Inflammatory macrophage (primary cell): ENCODE measurements around the gene MEI1.

ENCODE experiments used
- DNase-seq, 2 donors: peaks; one replicate each; pipeline ENCODE4 v3.0.0-alpha.2; 2020 to 2022

The MEI1 gene

DNA sequence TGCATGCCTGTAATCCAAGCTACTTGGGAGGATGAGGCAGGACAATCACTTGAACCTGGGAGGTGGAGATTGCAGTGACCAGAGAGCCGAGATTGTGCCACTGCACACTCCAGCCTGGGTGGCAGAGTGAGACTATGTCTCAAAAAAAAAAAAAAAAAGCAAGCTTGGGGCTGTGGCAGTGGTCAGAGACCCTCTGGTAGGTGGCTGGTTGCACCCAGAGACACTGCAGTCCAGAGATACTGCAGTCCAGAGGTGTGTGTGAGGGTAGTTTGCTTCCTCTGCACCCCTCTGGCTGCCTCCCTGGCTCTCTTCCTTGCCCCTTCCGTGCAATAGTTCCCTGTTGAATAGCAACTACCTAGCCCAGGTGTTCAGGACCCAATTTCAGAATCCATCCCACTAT lies 99.4 kb downstream of the MEI1 start:
- no peak for DNase-seq

GRCh38 chr22:41799486-41800347 lies 100.4 kb downstream of the MEI1 start:
- DNase-seq, result peak in 1 of 2 donors; percentile 37

DNA sequence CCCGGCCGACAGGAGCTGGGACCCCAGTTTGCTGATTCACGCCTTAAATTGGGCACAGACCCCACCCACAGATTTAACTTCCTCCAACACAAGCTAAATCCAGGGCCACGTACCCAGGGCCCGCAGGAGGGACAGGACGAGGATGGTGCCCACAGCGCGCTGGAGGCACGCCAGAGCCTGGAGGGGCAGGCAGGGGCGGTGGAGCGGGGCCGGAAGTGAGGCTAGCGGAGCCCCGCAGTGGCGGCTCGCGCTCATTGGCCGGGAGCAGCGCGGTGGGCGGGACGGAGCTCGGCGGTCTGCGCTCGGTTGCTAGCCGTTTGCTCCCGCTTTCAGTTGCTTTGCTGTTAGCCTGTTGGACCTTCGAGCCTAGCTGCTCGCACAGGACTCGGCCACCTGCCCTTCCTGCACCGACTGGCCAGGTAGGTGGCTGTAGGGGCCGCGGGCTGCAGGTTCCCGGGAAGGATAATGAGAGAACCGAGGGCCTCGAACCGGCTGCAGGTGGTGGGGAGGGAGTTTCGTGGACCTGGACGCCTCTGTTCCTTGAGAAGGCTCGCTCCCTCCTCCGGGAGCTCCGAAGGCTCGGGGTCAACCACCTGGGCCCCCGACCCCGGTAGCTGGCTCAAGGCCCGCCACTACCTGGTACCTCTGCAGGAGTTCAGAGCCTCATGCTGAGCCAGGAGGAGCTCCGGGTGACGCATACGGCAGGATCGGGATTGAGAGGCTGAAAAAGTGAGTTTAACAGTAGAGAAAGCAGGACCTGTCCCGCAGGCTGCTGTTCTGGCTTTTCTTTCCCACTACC lies 101.2 kb downstream of the MEI1 start, which contains the start of gene CCDC134:
CCDC134 (plus strand) TSS at position 332 of the 799 bp plus-strand sequence. CDS start 8,212 bp downstream, outside the sequence.
- DNase-seq, result peak; percentile 89 to 91

GRCh38 chr22:41801147-41801819 lies 102.0 kb downstream of the MEI1 start:
- DNase-seq, result no peak

- no peak for DNase-seq
Measured at GRCh38 chr22:41801886-41802285, 102.6 kb downstream of the MEI1 start.

GRCh38 chr22:41805639-41806038 lies 106.3 kb downstream of the MEI1 start:
- no peak for DNase-seq

DNA sequence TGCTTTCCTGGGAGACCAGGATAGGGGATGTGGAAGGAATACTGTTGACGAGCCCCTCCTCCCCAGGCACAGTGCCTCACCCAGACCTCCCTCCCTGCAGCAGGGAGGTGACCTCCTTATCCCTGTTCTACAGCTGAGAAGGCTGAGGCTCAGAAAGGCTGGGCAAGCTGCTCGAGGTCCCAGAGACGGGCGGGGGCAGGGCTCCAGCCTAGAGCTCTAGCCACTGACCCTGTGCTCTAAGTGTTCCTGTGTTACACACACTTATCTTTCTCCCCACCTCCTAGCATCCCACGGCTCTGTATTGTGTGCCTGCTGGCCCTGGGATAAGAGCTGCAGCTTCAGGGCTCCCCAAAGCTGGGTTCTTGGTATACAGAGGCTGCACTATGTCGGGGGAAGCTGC lies 109.1 kb downstream of the MEI1 start:
- no peak for DNase-seq

DNA sequence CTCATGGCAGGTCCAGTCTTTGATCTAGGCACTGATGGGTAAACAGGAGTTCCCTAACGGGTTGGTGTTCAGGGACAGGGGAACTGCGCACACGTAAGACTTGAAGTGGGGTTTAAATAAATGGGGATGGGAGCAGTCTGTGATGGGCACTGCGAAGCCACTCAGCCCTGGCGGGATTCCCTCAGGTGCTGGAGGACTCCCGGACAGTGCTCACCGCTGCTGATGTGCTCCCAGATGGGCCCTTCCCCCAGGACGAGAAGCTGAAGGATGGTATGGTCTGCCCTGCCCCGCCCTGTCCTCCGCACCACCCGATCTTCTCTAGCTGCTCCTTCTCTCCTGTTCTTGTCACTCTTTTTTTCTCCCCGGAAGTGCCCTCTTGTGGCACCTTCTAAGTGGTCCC lies 110.7 kb downstream of the MEI1 start:
- DNase-seq, result no peak

DNA sequence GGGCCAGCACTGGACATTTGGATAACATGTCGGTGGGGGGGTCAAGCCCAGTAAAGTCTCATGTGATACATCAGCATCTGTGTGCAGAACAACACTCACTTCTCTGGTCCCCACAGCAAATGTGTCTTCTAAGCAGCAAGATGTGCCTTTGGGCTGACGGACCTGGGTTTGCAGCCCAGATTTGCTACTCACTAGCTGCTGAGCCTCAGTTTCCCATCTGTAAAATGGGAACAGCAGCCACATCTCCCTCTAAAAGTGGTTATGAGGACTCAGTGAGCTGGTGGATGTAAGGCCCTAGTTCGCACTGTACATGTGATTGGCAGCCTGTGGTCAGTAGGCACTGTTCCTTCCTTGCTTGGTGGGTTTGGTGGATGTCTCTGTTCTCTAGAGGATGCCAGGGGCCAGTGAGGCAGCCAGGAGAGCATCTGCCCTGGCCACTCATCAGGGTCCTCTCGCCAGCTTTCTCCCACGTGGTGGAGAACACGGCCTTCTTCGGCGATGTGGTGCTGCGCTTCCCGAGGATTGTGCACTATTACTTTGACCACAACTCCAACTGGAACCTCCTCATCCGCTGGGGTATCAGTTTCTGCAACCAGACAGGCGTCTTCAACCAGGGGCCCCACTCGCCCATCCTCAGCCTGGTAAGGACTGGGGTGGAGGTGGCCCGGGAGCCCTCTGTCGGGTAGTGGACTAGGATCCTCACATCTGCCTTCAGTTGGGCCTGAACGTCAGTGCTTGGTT lies 113.7 kb downstream of the MEI1 start:
- DNase-seq, result no peak

- DNase-seq, result no peak
Measured at GRCh38 chr22:41813726-41814410, 114.6 kb downstream of the MEI1 start.

DNA sequence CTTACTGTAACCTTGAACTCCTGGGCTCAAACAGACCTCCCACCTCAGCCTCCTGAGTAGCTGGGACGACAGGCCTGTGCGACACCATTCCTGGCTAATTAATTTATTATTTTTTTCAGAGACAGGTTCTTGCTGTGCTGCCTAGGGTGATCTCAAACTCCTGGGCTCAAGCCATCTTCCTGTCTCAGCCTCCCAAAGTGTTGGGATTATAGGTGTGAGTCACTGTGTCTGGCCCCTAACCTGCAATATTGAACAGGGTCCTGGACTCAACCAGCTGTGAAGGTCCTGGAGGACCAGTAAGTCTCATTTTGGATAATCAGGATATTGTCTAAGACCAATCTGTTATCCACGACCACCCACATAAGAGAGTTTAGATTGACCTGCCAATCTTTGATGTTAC lies 116.4 kb downstream of the MEI1 start:
- DNase-seq, result no peak

- DNase-seq, result no peak
Measured at GRCh38 chr22:41816241-41816640, 116.9 kb downstream of the MEI1 start.

GRCh38 chr22:41816871-41817270 lies 117.6 kb downstream of the MEI1 start:
- no peak for DNase-seq

DNA sequence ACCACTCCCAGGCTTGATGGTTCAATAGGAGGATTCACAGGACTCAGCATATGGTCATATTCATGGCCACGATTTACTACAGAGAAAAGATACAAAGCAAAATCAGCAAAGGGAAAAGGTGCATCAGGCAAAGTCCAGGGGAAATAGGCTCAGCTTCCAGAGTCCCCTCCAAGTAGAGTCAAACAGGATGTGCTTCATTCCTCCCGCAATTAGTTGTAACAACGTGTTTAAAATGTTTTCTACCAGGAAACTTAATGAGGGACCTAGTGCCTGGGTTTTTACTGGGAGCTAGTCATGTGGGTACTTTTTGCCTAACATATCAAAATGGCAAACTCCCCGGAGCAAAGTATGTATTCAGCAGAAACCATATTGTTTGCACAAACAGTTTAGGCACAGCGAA lies 118.7 kb downstream of the MEI1 start:
- no peak for DNase-seq

- no peak for DNase-seq
Measured at GRCh38 chr22:41818596-41818995, 119.3 kb downstream of the MEI1 start.

DNA sequence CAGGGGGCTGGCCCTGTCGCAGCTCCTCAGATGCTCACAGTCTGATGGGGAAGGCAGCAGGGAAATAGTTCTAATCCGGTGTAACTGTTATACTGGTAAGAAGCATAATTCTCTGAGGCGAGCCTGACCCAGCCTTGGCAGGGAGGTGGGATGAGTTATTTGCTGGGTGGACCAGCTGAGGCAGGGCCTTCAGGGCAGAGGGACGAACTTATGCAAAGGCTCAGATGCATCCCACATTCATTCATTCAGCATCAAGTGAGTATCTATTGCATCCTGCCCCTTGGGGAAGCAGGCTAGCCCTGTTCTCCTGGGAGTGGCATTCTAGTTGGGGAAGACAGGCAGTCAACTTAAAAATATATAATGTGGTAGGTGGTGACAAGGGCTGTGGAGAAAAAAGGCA lies 120.0 kb downstream of the MEI1 start:
- DNase-seq, result no peak

DNA sequence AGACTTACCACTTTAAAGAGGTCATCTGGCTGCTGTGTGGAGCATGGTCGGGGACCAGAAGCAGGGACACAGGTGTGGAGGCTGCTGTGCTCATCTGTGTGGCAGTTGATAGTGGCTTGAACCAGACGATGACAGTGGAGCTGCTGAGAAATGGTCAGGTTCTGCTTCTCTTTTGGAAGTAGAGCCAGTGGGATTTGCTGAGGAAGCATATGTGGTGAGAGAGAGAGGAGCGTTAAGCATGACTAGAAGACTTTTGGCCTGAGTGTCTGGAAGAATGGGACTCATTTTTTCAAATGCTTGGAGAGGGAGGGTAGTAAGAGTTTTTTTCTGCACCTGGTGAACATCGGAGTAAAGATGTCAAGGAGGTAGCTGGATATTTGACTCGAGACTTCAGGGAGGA lies 121.1 kb downstream of the MEI1 start:
- no peak for DNase-seq

GRCh38 chr22:41821471-41822316 lies 122.4 kb downstream of the MEI1 start:
- DNase-seq, result no peak

- DNase-seq, result peak; percentile 33 to 55
Measured at GRCh38 chr22:41822317-41823057, 123.2 kb downstream of the MEI1 start.

DNA sequence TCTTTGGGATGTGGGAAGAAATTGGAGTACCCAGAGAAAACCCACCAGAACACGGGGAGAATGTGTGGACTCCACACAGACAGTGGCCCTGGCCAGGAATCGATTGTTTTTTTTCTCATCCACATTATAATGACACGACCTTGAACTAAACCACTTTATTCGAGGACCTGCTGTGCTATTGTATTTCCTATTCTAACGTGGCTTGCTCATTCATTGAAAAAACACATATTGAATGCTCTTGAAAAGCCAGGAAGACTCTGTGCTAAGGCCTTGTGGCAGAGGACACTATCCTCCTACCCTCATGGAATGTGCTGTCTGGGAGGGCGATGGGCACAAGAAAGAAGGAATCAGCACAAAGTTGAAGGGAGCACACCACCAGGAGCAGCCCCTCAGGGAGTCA lies 124.5 kb downstream of the MEI1 start:
- DNase-seq, result no peak
